ENCODE data around the gene MEGF11.
"Not testable (repeated sequence)": the region's sequence is repeated elsewhere in the genome, so short reads cannot be mapped to it uniquely, and the experiment has no call there.

The MEGF11 gene

GRCh38 chr15:65869954-65870871, 383.3 kb downstream of the MEGF11 start:
- DNase-seq = peak; percentile 26

- DNase-seq = peak; percentile 96
Observed at GRCh38 chr15:65869126-65869953, 384.2 kb downstream of the MEGF11 start, which contains the start of gene RAB11A. Gene RAB11A, plus strand, starts transcription at chr15:65869491. Its CDS starts 95 bp downstream, at chr15:65869586.

GRCh38 chr15:65868546-65869125, 384.9 kb downstream of the MEGF11 start:
- DNase-seq = no peak

GRCh38 chr15:65867933-65868332, 385.6 kb downstream of the MEGF11 start:
- DNase-seq = not testable (repeated sequence)

- DNase-seq = no peak
Observed at GRCh38 chr15:65867244-65867643, 386.3 kb downstream of the MEGF11 start.

GRCh38 chr15:65863106-65863505, 390.4 kb downstream of the MEGF11 start:
- DNase-seq = no peak

- peak; percentile 66 for DNase-seq
Observed at GRCh38 chr15:65862682-65863081, 390.9 kb downstream of the MEGF11 start.

- no peak for DNase-seq
Observed at GRCh38 chr15:65857718-65858402, 395.7 kb downstream of the MEGF11 start.

GRCh38 chr15:65856821-65857455, 396.6 kb downstream of the MEGF11 start:
- peak; percentile 58 for DNase-seq

GRCh38 chr15:65851981-65852380, 401.6 kb downstream of the MEGF11 start:
- DNase-seq = no peak

GRCh38 chr15:65847989-65848388, 405.6 kb downstream of the MEGF11 start:
- no peak for DNase-seq

- no peak for DNase-seq
Observed at GRCh38 chr15:65845826-65846519, 407.6 kb downstream of the MEGF11 start.
